HG03342 (cell line): Measurements from ENCODE around the gene CDNF.
A peak's percentile ranks its signal among the peaks of the same experiment; 100 is the strongest.
"Not testable (repeated sequence)": the region's sequence is repeated elsewhere in the genome, so short reads cannot be mapped to it uniquely, and the experiment has no call there.

ENCODE experiments used
- ATAC-seq: cut with Tn5 transposase; IDR thresholded peaks from one replicate; pipeline ENCODE4 v1.9.1; 2021; ENCODE audit warnings: mild to moderate bottlenecking, moderate library complexity; ENCODE audit not compliant: unreplicated experiment

The CDNF gene

DNA sequence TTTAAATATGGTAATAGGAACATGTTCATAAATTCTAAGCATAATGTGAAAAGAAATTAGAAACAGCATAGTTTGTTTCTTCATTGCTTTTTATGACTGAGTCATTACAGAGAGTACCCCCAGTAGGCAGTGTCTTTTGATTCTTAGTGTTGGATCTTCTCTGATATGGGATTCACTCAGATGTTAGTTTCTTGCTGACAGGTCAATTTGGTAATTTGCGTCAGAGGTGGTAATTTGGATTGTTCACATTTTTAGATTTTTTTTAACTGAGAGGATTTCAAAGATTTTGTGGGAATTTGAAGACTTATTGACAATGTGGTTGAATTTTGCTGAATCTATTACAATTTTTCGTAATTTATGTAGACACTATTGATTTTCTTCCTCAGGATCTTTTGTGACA, 2.3 kb upstream of the CDNF start:
- no peak for ATAC-seq

DNA sequence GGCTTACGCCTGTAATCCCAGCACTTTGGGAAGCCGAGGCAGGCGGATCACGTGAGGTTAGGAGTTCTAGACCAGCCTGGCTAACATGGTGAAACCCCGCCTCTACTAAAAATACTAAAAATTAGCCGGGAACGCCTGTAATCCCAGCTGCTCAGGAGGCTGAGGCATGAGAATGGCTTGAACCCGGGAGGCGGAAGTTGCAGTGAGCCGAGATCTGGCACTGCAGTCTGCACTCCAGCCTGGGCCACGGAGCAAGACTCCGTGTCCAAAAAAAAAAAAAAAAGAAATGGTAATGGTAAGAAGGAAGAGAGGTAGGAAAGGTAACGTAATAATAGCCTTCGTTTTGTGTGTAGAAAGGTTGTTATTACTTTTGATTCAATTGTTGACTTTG, 1.5 kb upstream of the CDNF start:
- ATAC-seq: no peak

DNA sequence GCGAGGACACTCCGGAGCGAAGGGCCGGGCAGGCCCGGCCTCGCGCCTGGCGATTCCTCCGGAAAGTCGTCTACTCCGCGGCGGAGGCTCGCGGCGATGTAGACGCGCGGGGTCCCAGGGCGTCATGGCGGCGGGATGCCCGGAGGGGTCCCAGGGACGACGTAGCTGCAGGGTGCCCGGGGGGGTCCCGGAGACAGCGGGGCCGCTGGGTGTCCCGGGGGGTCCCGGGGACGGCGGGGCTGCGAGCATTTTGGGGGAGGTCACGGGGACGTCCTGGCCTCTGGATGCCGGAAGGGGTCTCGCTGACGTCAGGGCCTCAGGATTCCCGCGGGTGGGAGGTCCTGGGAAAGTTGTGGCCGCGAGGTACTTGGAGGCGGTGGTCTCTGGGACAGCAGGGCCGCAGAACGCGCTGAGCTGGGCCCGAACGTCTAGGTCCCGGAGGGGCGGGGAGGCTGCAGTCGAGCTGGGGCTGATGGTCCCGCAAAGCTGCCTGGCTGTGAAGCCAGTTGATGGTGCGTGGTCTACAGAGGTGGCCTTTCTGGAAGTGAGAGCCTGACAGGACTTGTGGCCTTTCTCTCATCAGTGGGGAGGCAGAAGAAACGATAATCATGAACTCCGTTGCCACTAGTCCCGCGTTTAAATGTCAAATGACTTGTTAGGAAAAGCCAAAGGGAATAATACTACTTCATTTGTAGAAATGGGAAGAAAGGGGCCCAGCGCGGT, 906 bp upstream of the CDNF start:
- peak; percentile 7 for ATAC-seq

DNA sequence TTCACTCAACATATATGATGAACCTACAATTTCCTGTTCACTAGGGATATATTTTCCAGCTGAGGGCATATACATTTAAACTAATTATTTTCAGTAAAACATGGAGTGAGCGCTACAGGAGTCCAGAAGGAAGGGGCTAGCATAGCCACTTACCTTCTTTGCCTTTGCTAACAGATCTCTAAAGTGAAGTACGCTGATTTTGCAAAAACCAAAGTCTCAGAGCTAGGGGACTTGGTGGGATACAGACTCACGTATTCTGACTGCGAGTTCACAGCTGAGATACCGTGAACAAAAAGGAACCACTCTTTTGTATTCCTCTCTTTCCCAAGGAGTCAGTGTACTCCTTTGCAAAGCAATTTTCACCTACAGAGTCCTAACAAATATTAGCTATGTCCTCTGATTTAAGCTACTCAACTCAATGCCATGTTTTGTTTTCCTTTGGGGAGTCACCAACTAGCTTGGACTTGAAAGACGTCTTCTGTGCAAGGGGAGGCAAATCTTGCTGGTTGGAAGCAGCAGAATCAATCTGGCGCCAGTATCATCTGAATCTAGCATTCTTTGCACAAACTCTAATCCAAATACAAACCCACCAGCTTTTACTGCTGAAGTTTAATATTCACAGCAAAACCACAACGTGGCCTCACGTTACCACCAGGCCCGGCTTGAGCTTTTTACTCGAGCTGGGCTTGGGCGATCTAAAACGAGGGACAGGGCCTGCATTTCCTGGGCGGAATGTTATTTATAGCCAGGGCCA, 657 bp downstream of the CDNF start:
- ATAC-seq: no peak

DNA sequence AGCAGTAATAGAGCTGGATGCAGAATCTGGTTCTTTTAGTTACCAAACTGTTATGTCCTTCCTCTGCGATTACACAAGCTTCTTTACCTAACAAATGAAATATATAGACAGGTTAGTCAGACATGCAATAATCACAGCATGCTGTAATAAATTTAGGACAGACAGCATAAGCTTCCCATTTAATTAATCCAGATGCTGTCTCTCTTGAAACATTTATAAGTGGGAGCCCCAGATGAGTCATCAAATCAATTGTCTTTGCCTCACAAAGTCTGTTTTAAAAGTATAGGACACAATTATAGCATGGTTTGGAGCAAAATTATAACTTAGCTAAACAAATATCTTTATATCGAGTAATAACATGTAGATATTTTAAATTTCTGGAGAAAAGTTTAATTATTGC, 1.6 kb downstream of the CDNF start:
- no peak for ATAC-seq

DNA sequence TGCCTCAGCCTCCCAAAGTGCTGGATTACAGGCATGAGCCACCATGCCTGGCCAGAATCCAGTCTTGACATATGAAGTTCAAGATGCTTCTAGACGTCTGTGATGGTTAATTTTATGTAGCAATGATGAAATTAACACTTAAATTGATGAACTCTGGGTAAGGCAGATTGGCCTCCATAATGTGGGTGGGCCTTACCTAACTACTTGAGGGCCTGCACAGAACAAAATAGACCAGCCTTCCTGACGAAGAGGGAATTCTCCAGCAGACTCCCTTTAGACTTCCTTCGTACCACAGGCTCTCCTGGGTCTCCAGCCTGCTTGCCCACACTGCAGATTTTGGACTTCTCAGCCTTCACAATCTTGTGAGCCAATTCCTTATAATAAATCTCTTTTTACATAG, 4.7 kb downstream of the CDNF start:
- no peak for ATAC-seq

DNA sequence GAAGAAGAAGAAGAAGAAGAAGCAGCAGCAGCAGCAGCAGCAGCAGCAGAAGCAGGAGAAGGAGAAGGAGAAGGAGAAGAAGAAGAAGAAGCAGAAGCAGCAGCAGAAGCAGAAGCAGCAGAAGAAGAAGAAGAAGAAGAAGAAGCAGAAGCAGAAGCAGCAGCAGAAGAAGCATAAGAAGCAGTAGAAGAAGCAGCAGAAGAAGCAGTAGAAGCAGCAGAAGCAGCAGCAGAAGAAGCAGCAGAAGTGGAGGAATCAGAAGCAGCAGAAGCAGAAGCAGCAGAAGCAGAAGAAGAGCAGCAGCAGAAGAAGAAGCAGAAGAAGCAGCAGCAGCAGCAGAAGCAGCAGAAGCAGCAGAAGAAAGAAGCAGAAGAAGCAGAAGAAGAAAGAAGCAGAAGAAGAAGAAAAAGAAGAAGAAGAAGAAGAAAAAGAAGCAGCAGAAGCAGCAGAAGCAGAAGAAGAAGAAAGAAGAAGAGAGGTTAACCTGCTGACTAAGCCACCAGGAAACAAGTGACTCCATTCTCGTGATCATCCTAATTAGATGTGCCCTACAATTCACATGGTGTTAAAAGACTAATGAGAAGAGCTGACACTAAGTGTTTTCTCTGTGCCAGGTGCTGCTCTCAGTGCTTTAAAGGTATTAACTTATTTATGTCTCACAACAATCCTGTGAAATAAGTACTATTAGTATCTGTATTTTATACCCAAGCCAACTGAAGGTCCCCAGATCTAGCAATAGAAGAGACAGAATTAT, 11.6 kb downstream of the CDNF start:
- no peak for ATAC-seq

DNA sequence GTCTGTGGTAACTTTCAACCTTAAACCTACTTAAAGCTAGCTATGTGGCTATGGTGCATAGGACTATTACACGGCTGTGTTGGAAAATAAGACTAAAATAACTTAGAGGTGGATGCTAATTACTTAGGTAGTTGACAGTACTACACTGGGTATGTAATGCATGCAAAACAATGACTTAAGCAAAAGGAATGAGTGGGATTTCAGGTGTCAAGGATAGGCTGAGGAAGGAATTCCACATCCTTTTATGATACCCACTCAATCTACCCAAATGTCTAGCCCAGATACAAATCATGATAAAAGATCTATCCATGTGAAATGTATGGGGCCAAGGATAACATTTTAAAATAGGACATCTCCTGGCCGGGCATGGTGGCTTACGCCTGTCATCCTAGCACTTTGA, 13.9 kb downstream of the CDNF start:
- ATAC-seq: no peak

DNA sequence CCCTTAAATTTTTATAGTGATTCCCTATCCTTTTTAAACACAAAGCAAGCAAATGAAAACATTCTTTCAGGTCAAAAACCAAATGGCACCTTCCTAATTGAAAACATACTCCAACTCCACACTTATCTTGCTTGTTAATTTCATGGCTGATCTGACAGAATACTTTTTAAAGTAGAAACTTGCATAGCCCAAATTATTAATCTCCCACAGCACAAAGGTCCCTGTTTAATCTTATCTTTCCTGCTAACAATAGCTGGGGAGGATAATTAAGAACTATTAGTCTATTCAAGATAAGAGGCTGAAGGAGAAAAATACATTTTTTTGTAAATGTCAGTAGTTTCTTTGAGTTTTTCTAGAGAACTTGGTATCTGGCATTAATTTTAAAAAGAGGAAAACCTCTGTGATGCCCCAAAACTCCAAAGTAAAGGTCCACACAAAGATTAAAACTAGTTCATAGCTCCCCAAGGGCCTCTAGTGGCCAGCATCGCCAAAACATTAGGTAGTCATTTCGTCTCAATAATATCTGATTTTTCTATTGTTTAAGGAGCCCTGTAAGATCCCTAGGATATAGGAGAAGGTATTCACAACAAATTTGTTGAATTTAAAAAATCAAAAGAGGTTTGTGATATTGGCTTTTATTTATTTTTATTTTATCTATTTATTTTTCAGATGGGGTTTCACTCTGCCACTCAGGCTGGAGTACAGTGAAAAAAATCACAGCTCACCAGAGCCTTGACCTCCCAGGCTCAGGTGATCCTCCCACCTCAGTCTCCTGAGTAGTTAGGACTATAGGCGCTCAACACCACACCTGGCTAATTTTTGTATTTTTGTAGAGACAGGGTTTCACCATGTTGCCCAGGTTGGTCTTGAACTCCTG, 14.7 kb downstream of the CDNF start:
- no peak for ATAC-seq

DNA sequence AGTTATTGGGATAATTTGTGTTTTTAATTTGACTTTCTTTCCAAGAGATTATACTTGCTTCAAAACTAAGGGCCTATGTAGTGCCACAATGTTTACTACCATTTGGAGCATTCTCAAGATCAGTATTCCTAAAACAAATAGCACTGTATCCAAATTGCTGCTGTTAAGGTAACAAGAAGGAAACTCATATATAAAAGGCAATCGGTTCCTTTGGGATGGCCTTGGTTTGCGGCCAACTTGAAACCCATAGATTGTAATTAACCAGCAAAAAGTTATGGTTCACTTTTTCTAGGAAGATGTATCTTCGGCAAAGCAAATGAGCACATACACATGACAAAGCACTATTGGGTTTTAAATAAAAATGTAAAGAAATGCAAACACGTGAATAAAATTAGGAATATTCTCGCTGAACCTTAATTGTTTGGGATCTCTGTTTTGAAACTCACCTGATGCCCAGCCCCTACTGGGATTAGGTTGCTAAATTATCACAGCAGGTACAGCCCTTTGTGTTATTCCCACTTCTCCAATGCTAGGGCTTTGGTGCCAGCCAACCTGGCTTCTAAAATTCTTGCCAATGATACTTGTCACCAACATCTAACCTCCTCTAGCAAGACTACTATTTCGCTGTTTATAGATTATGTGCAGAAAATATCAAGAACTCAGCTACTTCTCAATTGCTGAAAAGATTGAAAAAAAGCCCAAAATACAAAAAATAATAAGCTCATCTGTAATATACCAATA, 16.0 kb downstream of the CDNF start:
- ATAC-seq: no peak

DNA sequence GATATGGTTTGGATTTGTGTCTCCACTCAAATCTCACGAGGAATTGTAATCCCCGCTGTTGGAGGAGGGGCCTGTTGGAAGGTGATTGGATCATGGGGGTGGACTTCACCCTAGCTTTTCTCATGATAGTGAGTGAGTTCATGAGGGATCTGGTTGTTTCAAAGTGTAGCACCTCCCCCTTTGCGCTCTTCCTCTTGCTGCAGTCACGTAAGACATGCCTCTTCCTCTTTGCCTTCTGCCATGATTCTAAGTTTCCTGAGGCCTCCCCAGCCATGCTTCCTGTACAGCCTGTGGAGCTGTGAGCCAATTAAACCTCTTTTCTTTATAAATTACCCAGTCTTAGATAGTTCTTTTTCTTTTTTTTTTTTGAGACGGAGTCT, 17.1 kb downstream of the CDNF start:
- ATAC-seq: no peak

DNA sequence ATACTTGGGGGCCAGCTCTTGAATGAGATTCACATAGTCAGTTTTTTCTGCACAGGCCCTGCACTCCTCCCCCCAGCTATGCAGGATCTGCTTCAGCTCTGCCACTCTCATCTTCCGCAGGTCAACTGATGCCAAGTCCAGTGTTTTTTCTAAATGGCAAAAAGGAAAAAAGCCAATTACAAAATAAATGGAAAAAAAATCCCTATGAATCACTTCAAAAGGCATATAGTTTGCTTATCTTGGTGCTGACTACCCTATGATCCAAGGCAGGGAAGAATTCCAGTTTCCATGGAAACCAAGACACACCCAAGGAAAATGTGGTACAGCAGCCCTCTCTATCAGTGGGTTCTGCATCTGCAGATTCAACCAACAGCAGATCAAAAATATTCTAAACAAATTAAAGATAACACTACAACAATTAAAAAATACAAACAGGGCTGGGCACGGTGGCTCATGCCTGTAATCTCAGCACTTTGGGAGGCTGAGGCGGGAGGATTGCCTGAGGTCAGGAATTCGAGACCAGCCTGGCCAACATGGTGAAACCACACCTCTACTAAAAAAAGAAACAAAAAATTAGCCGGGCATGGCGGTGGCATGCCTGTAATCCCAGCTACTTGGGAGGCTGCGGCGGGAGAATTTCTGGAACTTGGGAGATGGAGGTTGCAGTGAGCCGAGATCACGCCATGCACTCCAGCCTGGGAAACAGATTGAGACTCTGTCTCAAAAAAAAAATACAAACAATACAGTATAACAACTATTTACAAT, 17.6 kb downstream of the CDNF start:
- no peak for ATAC-seq

DNA sequence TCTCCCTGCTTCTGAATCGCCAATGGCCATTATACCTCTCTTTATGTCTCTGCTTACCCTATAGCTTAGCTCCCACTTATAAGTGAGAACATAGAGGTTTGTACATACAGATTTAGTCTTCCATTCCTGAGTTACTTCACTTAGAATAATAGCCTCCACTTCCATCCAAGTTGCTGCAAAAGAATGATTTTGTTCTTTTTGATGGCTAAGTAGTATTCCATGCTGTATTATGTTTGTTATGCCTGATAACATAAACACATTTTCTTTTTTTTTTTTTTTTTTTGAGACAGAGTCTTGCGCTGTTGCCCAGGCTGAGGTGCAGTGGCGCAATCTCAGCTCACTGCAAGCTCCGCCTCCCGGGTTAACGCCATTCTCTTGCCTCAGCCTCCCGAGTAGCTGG, 21.1 kb downstream of the CDNF start:
- not testable (repeated sequence) for ATAC-seq

DNA sequence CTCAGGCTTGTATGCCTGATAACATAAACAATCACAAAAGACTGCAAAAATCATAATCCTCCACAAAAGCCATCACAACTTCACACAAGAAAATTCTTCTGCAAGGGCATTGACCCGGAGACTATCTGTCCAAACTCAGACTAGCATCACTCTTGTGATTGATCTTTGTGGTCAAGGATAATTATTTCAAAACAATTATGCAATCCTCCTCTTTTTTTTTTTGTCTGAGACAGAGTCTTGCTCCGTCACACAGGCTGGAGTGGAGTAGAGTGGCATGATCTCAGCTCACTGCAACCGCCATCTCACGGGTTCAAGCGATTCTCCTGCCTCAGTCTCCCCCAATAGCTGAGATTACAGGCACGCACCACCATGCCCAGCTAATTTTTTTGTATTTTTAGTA, 22.2 kb downstream of the CDNF start:
- no peak for ATAC-seq

DNA sequence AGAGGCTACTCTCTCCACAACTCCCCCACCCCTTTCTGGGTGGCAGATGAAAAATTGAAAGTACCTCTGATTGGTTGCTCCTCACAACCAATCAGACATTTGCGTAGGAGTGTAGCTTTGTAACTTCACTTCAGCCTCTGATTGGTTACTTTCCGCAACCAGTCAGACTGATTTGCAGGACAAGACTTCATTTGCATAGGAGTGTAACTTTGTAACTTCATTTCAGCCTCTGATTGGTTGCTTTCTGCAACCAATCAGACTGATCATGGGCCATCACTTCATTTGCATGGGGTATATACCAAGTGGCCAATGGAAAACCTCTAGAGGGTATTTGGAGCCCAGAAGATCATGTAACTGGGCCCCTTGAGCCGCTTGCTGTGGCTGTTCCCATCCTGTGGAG, 25.6 kb downstream of the CDNF start:
- ATAC-seq: no peak

DNA sequence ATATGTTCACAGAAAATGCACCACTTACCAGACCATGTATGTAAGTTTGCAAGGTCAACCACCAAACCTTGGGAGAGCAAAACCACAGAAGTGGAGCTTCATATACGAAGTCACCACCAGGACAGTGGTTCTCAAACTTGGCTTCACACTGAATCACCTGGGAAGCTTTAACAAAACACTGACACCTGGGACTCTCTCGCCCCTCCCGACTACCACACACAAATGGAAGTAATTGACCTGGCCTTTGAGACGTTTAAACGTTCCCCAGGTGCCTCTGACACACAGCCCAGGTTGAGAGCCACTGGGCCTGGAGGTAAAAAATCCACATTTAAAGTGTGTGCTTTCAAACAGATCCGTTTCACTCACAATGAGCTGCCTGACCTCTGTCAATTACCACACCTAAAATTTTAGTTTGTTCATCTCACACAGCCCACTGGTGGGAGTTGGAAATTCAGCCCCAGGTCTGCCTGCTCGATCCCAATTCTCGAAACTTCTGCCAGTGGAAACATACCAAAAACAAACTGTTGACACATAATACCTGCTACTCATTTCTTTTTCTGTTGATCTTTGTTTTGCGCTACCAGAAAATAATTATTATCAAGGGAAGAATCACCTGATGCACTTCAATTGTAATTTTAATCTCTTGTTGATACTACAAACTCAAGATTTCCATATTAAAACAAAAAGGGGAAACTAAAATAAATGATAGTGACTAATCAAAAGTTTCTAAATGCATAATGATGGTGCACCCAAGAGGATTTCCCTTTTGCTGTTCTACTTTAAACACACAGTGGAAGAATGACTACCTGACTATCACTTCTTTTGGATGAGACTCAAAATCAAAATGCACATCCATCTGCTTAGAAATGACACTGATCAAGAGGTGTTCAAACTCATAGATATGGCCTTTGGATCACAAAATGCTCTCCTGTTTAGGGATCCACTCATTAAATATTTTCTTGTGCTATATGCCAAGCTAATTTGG, 26.6 kb downstream of the CDNF start:
- no peak for ATAC-seq

DNA sequence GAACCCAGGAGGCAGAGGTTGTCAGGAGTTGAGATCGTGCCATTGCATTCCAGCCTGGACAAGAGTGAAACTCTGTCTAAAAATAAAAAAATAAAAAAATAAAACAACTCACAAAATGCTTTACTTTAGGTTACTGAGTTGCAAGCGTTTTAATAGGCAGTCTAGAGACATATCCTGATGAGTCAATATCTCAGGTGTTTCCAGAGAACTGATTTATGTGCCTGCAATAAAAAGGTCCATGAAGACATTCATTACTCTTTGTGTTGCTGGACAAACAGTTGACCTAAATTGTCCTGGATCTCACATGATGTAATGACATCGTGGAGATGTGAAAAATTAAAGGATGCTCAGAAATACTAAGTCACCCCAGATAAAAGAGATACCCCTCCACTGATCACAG, 31.5 kb downstream of the CDNF start:
- ATAC-seq: no peak

DNA sequence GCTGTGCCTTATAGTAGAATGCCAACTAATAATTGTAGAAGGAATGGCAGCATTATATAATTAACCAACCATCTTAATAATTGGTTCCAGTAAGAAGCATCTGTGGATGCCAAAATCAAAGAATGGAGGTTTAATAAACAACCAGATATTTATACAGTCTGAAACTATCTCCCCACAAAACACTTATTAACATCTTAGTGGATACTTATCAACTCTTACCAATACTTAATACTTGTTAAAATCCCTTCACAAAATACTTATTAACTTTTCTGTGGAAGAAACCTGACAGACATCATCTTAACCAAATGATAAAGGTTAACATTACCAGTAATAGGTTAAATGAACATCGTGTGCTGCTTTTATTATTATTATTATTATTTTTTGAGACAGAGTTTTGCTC, 34.0 kb downstream of the CDNF start:
- ATAC-seq: no peak
